Spinal cord (tissue), 10 donors: Measurements from ENCODE around the gene PRUNE2. TPM values are rescaled to one million over a fixed set of nuclear protein-coding genes. Genes with fewer than 3 reads are reported as not detected.

Experiments
- DNase-seq, 6 donors: peaks; one replicate each; pipeline versions ENCODE4 v3.0.0 to v3.0.0-alpha.2; 2013 to 2015; ENCODE audit warnings: low spot score in 6 of 6, low read depth in 4 of 6
- H3K27ac ChIP-seq: one replicate; pipeline ENCODE4 v1.5.1; 2013; ENCODE audit warnings: low read depth, low read length, control low read depth
- H3K27me3 ChIP-seq: one replicate; pipeline ENCODE4 v1.6.1; 2013; ENCODE audit warnings: low read length; ENCODE audit not compliant: control insufficient read depth, insufficient read depth
- H3K36me3 ChIP-seq: one replicate; pipeline ENCODE4 v1.6.1; 2013; ENCODE audit warnings: low read length; ENCODE audit not compliant: control insufficient read depth, insufficient read depth
- H3K4me1 ChIP-seq: one replicate; pipeline ENCODE4 v1.6.1; 2013; ENCODE audit warnings: low read length; ENCODE audit not compliant: control insufficient read depth, insufficient read depth
- H3K4me3 ChIP-seq: one replicate; pipeline ENCODE4 v1.5.1; 2013; ENCODE audit warnings: low read depth, low read length, control low read depth
- H3K9me3 ChIP-seq: one replicate; pipeline ENCODE4 v1.6.1; 2013; ENCODE audit warnings: low read length; ENCODE audit not compliant: control insufficient read depth, insufficient read depth
- WGBS: methylation state at CpG from one replicate; pipeline ENCODE4 v1.1.5; 2013; ENCODE audit warnings: missing lambda C conversion rate; ENCODE audit not compliant: insufficient coverage; 5-methylcytosine and 5-hydroxymethylcytosine counted together
- polyA plus RNA-seq, 2 donors: library from polyadenylated mRNA; unstranded; fragments of 120-200 nt; gene quantifications; one replicate each; pipeline ENCODE4 v1.2.1, GENCODE V29; 2013; ENCODE audit not compliant: insufficient read length in 2 of 2
- total RNA-seq, 2 donors: library from RNA; depleted of rRNA in 1 of 2; stranded (reverse); fragments of 120-200 nt in 1 of 2; fragments of >200 nt in 1 of 2; gene quantifications; one replicate each; pipeline versions ENCODE4 v1.2.3 to v1.2.4, GENCODE V29; 2013 to 2014
- donor health status: healthy.

Gene PRUNE2
- total and polyA plus RNA-seq, 4 donors: 19.7 to 166 (median 50.7) TPM

DNA sequence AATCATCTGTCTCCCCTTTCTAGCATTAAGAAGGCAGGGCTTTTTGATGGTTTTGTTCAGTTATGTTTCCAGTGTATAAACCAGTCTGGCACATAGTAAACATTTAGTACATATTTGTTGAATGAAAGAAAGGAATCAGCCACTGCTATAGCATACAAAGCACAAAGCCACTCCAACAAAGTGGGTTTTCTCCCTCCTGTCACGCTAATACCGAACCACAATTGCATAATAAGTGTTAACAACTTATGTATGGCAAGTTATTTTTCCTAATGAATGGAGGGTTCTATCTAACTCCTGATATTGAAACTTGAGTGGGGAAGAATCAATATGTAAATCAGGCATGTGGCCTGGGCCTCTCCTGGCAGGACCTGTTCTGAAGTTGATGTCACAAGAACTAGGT lies 53.9 kb downstream of the PRUNE2 start:
- no peak for DNase-seq
- no peaks in the 10 kb centered on the region for H3K27me3 ChIP-seq
- WGBS: no CpG with 5 or more reads among the region's 2 CpGs
- H3K4me3 ChIP-seq: no peak overlapping the region
- no peak overlapping the region for H3K27ac ChIP-seq
- H3K4me1 ChIP-seq: no peaks in the 10 kb centered on the region
- H3K36me3 ChIP-seq: no peaks in the 10 kb centered on the region
- no peaks in the 10 kb centered on the region for H3K9me3 ChIP-seq

DNA sequence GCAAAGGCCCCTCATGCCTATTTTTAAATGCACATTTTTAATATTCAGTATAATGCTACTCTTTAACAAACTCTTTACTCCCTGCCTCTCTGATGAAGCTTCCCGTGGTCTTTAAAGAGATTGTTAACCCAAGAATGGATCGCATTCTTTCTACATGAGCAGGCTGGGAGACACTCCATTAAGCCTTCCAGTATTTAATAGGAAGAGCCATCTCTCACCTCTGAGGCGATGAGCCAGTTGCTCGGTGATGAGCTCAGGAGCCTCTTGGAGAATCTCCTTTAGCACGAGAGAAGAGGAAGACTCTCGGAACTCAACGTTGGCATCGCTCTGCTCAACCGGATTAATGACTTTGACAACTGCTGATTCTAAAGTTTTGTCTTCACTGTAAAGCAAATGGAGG lies 59.6 kb downstream of the PRUNE2 start:
- 89% methylated on average over 6 of the region's 9 CpGs for WGBS
- H3K27me3 ChIP-seq: no peaks in the 10 kb centered on the region
- no peaks in the 10 kb centered on the region for H3K36me3 ChIP-seq
- no peak for DNase-seq
- no peaks in the 10 kb centered on the region for H3K9me3 ChIP-seq
- H3K27ac ChIP-seq: no peak overlapping the region
- no peaks in the 10 kb centered on the region for H3K4me1 ChIP-seq
- H3K4me3 ChIP-seq: no peak overlapping the region

DNA sequence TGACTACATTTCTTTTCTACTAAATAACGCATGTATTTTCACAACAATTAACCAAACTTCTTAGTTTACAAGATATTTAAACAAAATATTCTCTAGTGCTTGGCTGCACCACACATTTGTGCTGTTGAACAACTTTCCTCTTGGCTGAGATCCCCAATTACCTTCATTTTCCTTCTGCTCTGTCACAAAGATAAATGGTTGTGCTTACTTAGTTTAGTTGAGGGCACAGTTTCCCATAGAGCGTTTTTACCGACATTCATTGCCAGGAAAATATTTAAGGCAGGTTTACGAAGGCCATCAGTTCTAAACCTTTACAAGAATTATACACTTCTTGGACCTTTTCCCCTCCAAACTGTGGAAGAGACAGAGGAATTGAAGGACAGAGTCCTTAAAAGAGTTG lies 60.7 kb downstream of the PRUNE2 start:
- Histone ChIP-seq H3K36me3 (no peaks in the 10 kb centered on the region), H3K4me1 (no peaks in the 10 kb centered on the region), H3K27ac (no peak overlapping the region), H3K9me3 (no peaks in the 10 kb centered on the region), H3K27me3 (no peaks in the 10 kb centered on the region), H3K4me3 (no peak overlapping the region)
- WGBS: 100% methylated on average over 1 of the region's 4 CpGs
- DNase-seq: peak in 1 of 6 donors; percentile 42

DNA sequence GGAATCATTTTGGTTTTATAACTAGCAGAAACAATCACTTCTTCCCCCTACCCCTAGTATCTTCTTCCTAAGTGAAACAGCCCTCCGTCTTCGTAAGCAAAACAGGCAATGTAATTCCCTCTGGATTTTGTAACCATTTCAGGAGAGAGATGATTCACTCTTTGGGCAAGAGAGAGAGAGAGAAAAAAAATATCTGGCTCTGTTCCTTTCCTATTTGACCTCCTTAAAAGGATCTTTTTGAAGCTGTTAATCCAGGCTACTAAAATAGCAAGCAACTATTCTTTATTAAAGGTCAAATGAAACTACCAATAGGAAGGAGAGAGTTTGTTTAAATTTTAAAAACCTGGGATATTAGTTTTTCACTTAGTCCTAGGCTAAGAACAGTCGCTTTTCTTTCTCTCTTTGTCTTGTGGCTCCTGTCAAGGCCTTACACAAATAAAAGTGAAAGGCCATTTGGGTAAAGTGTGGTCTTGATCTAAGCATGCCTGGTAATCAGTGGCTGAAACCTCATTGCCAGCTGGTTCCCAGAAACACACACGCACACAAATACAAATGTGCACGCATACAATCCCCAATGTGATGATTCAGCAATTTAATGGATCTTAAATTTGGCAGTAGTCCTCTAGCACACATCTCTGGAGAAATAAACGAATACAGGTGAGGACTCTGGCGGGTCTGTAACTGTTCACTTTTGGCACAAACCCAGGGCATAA lies 70.2 kb downstream of the PRUNE2 start:
- Histone ChIP-seq H3K27ac (no peak overlapping the region), H3K36me3 (no peaks in the 10 kb centered on the region), H3K27me3 (no peaks in the 10 kb centered on the region), H3K9me3 (no peaks in the 10 kb centered on the region), H3K4me3 (no peak overlapping the region), H3K4me1 (no peaks in the 10 kb centered on the region)
- DNase-seq: peak in 1 of 6 donors; percentile 49
- WGBS: no CpG with 5 or more reads among the region's 7 CpGs

DNA sequence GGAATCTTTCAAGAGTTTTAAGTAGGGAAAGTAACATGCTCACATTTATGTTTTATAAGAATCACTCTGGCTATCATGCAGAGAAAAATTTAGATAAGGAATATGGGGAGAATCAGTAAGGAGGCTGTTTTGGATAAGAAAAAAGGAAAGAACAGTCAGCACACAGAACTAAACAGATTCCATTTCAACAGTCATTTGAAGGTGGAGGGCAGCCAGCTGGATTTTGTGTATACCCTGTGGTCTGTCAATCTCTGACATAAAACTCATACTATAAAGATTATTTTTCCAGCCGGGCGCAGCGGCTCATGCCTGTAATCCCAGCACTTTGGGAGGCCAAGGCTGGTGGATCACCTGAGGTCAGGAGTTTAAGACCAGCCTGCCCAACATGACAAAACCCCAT lies 77.5 kb downstream of the PRUNE2 start:
- Histone ChIP-seq H3K4me3 (no peak overlapping the region), H3K27ac (no peak overlapping the region), H3K4me1 (no peaks in the 10 kb centered on the region), H3K27me3 (no peaks in the 10 kb centered on the region), H3K9me3 (no peaks in the 10 kb centered on the region), H3K36me3 (no peaks in the 10 kb centered on the region)
- 80% methylated on average over 3 of the region's 3 CpGs for WGBS
- DNase-seq: no peak

DNA sequence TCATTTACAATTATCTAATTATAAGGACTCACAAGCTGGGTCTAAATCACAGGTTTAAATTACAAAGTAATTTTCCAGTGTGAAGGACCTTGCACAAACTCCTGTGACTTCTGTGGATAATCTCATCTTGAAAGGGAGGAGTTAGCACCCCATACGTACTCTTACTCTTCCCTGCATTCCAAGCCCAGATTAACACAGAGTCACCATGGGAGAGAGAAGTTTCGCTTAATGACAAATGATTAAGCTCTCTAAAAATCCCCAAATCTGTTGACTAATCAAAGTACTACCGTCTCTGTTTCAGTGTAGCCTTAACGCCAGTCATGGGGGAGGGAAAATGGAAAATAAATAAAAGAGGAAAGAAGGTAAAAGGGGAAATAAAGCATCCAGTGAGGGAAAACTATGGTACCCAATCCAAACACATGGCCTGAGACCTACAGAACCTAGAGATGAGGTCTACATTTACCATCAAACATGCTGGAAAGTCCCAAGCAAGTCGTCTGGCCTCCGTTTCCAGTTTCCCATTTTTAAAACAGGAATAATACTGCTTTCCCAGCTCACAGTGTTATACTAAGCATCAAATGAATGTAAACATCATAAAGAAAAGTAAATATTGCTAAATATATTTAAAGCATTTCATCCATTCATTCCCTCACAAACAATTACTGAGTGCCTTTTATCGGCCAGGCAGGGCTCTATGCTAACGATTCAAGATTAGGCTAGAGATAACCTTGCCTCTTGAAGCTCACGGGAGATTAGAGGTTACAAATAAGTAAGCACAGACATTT lies 78.4 kb downstream of the PRUNE2 start:
- H3K4me1 ChIP-seq: no peaks in the 10 kb centered on the region
- no peak overlapping the region for H3K27ac ChIP-seq
- H3K9me3 ChIP-seq: no peaks in the 10 kb centered on the region
- no peaks in the 10 kb centered on the region for H3K36me3 ChIP-seq
- no peak for DNase-seq
- H3K4me3 ChIP-seq: no peak overlapping the region
- H3K27me3 ChIP-seq: no peaks in the 10 kb centered on the region
- WGBS: no CpG with 5 or more reads among the region's 9 CpGs

DNA sequence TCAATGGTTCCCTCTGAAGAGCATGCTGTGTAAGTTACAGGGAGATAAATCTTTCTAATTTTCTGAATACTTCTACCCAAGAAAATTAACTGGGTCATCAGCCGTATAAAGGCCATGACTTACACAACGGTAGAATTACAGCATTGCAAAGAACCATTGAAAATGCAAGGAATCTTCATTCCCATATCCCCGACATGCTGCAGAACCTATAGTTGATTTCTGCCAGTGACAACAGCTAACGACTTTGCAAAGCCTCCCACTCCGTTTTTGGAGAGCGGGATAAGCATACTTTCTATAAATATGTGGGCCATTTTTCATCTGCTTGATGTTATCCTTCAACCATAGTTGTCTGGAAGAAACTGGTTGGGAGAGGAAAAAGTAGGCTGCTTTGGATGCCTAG lies 85.5 kb downstream of the PRUNE2 start:
- Histone ChIP-seq H3K4me1 (peaks cover 8% of the 10 kb centered on the region), H3K27me3 (no peaks in the 10 kb centered on the region), H3K4me3 (no peak overlapping the region), H3K27ac (no peak overlapping the region), H3K9me3 (no peaks in the 10 kb centered on the region), H3K36me3 (no peaks in the 10 kb centered on the region)
- no peak for DNase-seq
- WGBS: 95% methylated on average over 3 of the region's 6 CpGs

DNA sequence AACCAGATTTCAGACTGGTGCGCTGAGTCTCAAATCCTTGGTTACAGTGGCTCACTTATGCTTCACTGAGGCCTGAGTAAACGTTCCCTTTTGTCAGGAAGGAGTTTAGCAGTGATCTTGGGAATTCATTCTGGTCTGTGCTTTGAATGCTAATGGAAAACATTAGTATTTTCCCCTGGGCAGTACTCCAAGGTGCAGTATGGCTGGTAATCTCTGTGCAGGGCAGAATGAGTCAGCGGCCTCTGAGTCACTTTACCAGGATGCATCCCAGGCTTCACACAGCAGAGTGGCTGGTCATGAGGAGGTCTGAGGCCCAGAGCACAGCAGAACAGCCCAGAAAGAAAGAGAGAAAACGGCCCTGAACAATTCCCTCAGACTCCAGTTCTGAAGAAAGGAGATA lies 87.6 kb downstream of the PRUNE2 start:
- peak; percentile 29 to 89 (median 70) for DNase-seq
- peak overlapping the region; percentile 42 for H3K27ac ChIP-seq
- H3K36me3 ChIP-seq: no peaks in the 10 kb centered on the region
- H3K27me3 ChIP-seq: no peaks in the 10 kb centered on the region
- peaks cover 8% of the 10 kb centered on the region for H3K4me1 ChIP-seq
- H3K9me3 ChIP-seq: no peaks in the 10 kb centered on the region
- WGBS: 32% methylated on average over 3 of the region's 4 CpGs
- H3K4me3 ChIP-seq: no peak overlapping the region

DNA sequence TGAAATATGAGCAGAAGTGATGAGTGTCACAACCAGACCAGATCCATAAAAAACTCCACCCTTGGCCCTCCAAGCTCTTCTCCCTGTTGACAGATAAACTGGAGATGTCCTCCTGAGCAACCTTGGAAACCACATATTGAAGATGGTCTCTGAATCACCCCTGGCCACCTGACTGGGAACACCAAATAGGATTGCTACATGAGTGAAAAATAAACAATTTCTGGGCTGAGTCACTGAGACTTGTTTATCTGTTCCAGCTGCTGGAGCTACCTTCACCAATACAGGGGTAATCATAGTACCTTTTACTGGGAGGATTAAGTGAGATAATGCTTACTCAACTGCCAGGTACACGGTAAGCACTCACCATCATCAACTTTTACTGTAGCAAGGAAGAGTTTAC lies 88.4 kb downstream of the PRUNE2 start:
- H3K27ac ChIP-seq: no peak overlapping the region

DNA sequence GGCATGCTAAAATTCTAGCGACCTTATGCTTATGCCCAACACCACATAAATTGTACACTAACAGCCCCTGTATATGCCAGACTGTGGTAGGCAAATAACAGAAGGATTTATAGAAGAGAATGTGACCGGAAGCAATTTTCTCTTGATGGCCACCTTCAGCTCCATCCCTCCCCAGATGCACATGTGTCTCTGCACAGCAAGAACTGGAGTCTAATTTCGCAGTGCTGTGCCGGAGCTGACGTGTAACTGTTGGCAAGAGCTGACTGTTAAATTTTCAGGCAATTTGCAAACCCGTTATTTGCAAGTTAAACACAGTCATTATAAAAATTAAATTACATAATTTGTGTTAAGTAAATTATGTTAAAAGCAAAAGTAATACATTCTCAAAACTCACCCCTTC lies 93.3 kb downstream of the PRUNE2 start:
- Histone ChIP-seq H3K27ac (no peak overlapping the region), H3K27me3 (no peaks in the 10 kb centered on the region), H3K36me3 (no peaks in the 10 kb centered on the region), H3K4me3 (no peak overlapping the region), H3K9me3 (no peaks in the 10 kb centered on the region), H3K4me1 (no peaks in the 10 kb centered on the region)
- WGBS: 60% methylated on average over 1 of the region's 6 CpGs
- no peak for DNase-seq

More for the DNA sequence above, 88.4 kb downstream of the PRUNE2 start:
- no peaks in the 10 kb centered on the region for H3K27me3 ChIP-seq
- no CpG with 5 or more reads among the region's 1 CpG for WGBS
- no peaks in the 10 kb centered on the region for H3K36me3 ChIP-seq
- no peaks in the 10 kb centered on the region for H3K9me3 ChIP-seq
- no peak overlapping the region for H3K4me3 ChIP-seq
- H3K4me1 ChIP-seq: peaks cover 8% of the 10 kb centered on the region
- no peak for DNase-seq
